ENCODE results near the gene VPS26A. TPM values are rescaled to one million over a fixed set of nuclear protein-coding genes. Genes with fewer than 3 reads are reported as not detected.
A peak's percentile ranks its signal among the peaks of the same experiment; 100 is the strongest.

The VPS26A gene
- total RNA-seq, 2 donors from 2014 or later = 61.4 to 62.7 TPM

DNA sequence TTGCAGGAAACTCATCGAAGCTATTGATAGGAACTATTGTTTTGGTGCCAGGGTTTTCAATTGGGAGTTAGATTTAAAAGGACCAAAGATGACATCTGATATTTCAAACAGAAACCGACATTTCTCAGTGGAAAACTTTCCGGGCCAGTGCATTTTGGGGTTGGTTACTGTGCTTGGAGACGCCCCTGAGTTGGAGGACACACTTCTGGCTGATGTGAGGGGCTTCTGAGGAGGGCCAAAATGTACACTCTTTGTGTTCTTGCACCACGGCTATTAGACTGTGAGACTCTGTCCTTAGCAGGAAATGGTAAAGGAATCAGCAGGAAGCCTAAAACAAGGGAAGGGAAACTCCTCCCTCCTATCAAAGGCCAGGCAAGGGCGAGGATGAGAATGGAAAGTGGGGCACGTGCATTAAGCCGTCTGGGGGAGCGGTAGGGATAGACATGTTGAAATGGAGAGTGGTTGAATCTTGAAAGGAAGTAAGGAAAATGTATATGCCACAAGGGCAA, 37.9 kb upstream of the VPS26A start:
- Histone ChIP-seq H3K4me1 (no peaks in the 10 kb centered on the region), H3K27me3 (no peaks in the 10 kb centered on the region), H3K9me3 (no peaks in the 10 kb centered on the region), H3K4me3 (no peak overlapping the region), H3K9ac (ENCODE audit: low read depth in 2 of 2, low read length in 2 of 2) (no peak overlapping the region), H3K36me3 (no peaks in the 10 kb centered on the region), H3K27ac (no peak overlapping the region)
- TF ChIP-seq, protein P1, sequence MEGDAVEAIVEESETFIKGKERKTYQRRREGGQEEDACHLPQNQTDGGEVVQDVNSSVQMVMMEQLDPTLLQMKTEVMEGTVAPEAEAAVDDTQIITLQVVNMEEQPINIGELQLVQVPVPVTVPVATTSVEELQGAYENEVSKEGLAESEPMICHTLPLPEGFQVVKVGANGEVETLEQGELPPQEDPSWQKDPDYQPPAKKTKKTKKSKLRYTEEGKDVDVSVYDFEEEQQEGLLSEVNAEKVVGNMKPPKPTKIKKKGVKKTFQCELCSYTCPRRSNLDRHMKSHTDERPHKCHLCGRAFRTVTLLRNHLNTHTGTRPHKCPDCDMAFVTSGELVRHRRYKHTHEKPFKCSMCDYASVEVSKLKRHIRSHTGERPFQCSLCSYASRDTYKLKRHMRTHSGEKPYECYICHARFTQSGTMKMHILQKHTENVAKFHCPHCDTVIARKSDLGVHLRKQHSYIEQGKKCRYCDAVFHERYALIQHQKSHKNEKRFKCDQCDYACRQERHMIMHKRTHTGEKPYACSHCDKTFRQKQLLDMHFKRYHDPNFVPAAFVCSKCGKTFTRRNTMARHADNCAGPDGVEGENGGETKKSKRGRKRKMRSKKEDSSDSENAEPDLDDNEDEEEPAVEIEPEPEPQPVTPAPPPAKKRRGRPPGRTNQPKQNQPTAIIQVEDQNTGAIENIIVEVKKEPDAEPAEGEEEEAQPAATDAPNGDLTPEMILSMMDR (IDR thresholded peaks at IDR 0.05) = no peak
- DNase-seq = no peak
- intact Hi-C loops (cut with DNase I) = no loop called here

DNA sequence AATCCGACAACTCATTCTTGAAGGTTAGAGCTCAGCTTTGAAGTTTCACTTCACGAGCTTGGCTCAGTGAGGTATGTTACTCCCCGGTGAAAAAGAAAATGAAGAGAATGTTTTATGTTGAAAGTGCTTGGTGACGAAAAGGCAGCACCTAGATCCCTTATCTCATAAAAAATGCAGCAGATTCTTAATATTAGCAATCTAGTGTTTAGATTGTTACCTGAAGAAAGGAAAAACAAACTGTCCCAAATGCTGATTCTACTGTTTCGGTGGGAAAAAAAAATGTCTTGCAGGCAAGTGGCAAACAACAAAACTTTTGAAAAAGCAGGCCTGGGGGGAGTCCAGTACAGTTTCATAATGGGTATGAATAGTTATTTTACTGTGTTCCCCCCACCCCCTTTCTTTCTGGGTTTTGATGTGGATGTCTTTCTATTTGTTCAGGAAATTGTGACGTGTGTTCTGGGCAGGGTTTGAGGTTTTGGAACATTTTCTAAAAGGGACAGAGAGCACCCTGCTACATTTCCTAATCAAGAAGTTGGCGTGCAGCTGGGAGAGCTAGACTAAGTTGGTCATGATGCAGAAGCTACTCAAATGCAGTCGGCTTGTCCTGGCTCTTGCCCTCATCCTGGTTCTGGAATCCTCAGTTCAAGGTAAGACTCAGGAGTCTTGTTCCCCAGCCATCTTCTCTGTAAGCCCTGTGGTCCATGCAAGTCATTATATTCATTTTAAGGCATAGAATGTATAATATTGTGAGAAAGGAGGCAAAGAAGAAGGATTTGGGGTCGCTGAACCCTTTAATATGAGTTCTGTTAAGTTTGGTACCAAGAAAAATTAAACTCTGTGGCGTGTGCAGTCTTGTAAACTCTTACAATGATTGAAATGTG, 36.1 kb upstream of the VPS26A start, which contains the start of gene SRGN:
Gene SRGN (plus strand): TSS at position 514 of the 881 bp plus-strand sequence. CDS start 55 bp downstream, at position 569.
- Histone ChIP-seq H3K27me3 (no peaks in the 10 kb centered on the region), H3K4me1 (no peaks in the 10 kb centered on the region), H3K9ac (ENCODE audit: low read depth in 2 of 2, low read length in 2 of 2) (peak within 1 kb of the TSS; percentile 52 to 79), H3K4me3 (peak within 1 kb of the TSS; percentile 34), H3K36me3 (no peaks in the 10 kb centered on the region), H3K9me3 (no peaks in the 10 kb centered on the region), H3K27ac (peak within 1 kb of the TSS; percentile 81)
- TF ChIP-seq, protein P1 (IDR thresholded peaks at IDR 0.05) = no peak
- intact Hi-C loops (cut with DNase I) = no loop called here
- DNase-seq = peak; percentile 67

DNA sequence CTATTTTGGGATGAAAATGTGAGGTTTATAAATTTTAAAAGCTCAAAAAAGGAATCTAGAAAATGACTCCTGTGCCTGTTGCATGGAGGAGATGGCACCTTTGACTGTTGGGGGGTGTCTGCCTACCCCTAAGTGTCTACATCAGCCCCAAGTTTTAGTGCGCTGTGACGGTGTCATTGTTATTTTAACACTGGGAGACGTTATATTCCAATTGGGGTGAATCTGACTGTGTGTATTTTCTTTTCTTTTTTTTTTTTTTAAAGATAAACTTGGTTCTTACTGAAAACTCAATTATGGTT, 35.6 kb upstream of the VPS26A start:
- Histone ChIP-seq H3K27ac (peak overlapping the region; percentile 81), H3K4me1 (no peaks in the 10 kb centered on the region), H3K9me3 (no peaks in the 10 kb centered on the region), H3K9ac (ENCODE audit: low read depth in 2 of 2, low read length in 2 of 2) (peak overlapping the region; percentile 52 to 79), H3K27me3 (no peaks in the 10 kb centered on the region), H3K36me3 (no peaks in the 10 kb centered on the region), H3K4me3 (peak overlapping the region; percentile 34)
- DNase-seq = no peak
- intact Hi-C loops (cut with DNase I) = no loop called here
- TF ChIP-seq, protein P1 (IDR thresholded peaks at IDR 0.05) = no peak

DNA sequence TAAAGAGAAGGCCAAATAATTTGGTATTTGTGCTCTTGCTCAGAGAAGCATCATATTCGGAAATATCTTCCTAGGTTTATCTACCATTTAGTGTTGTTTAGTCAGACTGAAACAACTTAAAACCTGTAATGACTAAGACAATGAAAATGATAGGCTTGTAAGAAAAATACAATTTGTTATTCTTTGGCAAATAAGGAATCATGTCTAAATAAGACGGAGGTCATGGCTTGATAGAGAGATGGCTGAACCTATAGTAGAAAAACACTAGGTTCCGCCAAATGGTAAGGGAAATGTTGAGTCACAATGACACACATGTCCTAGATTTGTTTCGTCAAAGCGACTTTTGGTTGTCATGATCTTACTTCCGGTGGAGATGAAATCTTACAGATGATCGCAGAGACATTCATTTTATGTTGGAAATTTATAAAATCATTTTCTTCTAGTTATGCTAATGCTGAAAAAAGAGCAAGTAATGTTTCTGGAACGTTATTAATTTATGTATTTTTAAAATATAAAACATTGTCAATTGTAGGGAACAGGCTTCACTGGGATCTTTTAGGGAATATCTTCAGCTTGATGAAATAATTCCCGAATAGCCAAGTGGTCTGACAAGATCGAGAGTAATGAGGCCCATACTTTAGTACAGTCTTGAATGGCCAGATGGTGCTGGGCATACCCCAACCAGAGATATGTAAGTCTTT, 35.0 kb upstream of the VPS26A start:
- DNase-seq = no peak
- TF ChIP-seq, protein P1 (IDR thresholded peaks at IDR 0.05) = no peak
- H3K27ac ChIP-seq = peak overlapping the region; percentile 81
- H3K36me3 ChIP-seq = no peaks in the 10 kb centered on the region
- no peaks in the 10 kb centered on the region for H3K4me1 ChIP-seq
- no peaks in the 10 kb centered on the region for H3K9me3 ChIP-seq
- H3K4me3 ChIP-seq = peak overlapping the region; percentile 34
- intact Hi-C loops (cut with DNase I) = no loop called here
- no peaks in the 10 kb centered on the region for H3K27me3 ChIP-seq
- H3K9ac ChIP-seq (ENCODE audit: low read depth in 2 of 2, low read length in 2 of 2) = no peak overlapping the region
